Measurements from ENCODE around the gene MUSTN1.

Gene MUSTN1

GRCh38 chr3:52830535-52831258, 4.1 kb downstream of the MUSTN1 start, which contains the start of gene ITIH4:
Gene ITIH4, minus strand, starts transcription at chr3:52830672. Its CDS starts 30 bp downstream, at chr3:52830642.
- DNase-seq, result no peak

DNA sequence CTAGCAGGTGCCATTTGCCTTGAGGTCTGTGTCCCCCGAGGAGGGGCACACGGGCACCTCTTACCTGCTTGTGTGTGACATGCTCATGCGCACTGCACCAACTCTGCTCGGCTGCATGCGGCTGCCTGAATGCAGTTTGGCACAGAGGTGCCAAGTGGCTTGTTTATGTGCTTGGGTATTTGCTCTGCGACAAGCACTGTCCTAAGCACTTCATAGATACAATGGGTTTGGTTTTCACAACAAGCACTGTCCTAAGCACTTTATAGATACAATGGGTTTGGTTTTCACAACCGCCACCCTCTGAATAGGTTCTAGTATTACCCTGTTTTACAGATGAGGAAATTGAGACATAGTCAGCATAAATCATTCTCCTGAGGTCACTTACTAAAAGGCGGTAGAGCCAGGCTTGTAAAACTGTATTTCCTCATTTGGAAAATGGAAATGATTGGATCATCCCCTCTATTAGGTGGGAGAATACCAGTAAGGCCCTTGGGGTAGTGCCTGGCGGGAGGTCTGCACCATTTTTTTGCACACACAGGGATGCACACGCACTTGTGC, 4.8 kb downstream of the MUSTN1 start:
- no peak for DNase-seq

DNA sequence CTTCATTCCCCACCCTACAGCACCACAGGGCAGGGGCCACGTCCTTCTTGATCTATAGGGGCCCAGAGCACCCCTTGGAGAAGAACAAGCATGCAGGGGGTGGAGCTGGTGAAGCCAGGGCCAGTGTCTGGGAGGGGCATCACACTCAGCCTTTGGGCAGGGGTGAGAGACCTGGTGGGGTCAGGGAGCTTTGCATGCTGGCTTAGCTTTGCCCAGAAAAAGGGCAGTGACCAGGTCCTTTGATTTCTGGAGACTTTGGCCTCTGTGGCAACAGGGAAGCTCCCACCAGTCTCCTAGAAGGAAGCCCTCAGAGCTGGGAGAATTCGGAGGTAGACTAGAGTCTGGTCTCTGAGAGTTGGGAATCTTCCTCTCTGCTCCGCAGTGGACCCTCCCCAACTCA, 5.3 kb downstream of the MUSTN1 start:
- DNase-seq, result no peak

DNA sequence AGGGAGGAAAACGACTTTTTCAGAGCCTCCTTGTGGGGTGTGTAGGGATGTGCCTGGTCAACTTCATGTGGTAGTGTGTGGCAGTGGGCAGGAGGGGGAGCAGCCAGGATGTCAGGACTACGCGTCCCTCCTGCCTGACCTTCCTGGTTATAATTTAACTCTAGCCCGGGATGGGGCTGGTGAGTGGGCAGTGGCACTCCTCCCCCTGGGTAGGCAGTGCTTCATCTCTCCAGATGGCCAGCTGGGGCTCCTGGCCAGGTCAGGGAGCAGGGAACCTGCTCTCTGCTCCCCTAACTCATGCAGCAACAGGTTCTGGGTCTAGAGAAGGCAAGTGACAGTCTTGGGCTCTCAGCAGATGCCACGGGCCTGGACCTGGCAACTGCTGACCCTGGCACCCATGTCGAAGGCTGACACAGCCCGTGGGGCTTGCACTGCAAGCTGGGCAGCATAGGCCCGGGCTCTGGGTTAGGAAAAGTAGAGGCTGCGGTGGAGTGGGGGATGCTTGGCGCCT, 6.9 kb downstream of the MUSTN1 start:
- no peak for DNase-seq

DNA sequence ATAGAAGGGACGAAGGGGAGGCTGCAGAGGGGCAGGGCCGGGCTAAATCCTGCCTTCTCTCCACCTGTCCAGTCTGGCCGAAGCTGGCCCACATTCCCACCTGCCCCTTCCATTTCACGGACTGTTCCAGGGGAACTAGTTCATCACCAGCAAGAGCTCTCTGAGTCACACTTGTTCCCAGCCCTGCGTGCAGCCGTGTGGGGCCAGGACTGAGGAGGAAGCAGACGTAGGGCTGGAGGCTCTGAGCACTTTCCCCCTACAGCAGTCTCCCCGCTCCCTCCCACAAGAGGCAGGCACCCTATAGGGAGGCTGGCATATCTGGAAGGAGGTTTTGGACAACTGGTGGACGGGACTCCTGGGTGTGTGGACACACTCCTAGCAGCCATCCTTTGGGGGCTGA, 7.4 kb downstream of the MUSTN1 start:
- DNase-seq, result no peak

- DNase-seq, result no peak
These were observed 10.8 kb downstream of the MUSTN1 start for GRCh38 chr3:52824037-52824436.

DNA sequence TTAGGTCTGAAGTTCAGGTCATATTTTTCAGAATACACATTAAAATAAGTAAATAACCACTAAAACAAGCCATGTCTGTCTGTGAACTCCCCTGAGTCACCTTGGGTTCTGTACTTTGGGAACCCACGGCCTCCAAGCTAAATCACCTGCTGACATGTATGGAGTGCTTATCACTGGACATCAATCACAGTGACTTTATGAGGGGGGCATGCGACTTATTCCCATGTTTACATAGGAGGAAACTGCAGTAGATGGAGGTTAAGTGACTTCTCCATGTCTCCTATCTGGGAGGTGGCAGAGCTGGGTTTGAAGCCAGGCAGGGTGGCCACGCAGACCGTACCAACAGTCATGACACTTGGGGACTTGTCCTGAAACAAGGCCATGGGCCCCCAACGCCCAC, 12.5 kb downstream of the MUSTN1 start:
- DNase-seq, result no peak

DNA sequence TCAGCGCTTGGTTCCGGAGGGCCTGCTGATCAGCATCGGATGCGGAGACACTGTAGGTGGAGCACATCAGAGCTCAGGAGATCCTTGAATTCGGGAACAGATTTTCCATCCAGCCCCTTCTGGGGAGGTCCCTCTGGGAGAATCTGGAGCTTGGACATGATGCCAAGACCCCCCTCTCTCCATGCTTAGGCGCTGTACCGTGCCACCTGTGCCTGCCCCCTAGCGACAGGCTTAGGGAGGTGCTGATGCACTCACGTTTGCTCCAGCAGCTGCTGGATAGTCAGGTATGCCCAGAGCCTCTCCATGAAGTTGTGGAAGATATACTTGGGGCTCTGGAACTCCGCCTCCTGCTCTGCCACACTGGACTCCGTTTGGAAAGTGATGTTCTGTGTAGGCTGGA, 14.1 kb downstream of the MUSTN1 start:
- no peak for DNase-seq

- no peak for DNase-seq
These were observed 14.9 kb downstream of the MUSTN1 start for GRCh38 chr3:52819936-52820335.

DNA sequence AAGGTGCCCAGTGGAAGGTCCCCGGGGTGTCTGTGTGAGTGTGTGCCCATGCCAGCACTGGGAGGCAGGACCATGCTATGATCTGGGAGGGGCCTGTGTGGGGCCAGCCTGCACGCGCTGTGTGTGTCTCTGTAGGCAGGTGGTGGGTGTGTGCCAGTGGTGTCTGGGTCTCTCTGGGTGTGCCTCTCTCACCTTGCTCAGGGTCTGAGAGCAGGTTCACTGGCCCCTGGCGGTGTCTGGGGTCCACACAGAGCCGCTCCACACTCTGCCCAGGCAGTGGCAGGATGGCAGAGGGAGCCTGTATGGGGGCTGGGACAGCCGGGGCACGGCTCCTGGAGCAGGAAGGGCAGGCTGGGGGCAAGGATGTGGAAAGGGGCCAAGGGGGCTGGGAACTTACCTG, 17.0 kb downstream of the MUSTN1 start:
- DNase-seq, result no peak

GRCh38 chr3:52817221-52817620, 17.6 kb downstream of the MUSTN1 start:
- DNase-seq, result no peak

- DNase-seq, result no peak
These were observed 18.2 kb downstream of the MUSTN1 start for GRCh38 chr3:52816654-52817053.

- no peak for DNase-seq
These were observed 18.6 kb downstream of the MUSTN1 start for GRCh38 chr3:52816199-52816598.

GRCh38 chr3:52813810-52814209, 21.0 kb downstream of the MUSTN1 start:
- no peak for DNase-seq

DNA sequence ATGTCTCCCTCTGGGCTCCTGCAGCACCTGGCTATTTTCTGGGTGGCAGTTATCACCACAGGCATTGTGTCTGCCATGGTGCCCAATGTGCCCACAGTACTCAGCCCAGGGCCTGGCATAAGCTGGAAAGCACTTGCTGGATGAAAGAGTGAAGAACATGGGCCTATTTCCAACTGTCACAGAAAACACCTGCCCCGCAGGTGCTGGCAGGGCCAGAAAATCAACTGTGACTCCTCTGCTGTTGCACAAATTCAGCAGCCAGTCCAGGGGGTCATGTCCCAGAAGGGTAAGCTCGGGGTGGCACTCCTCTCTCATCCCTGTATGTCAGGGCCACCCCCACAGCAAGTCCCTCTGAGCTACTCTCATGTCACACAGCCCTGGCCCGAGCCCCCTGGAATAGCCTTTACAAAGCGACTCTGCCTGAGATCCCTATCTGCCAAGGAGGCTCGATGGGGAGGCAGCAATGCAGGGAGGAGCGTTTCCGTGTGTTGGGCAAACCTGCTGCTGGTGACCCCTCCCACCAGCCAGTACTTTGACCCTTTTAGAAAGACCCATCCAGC, 23.3 kb downstream of the MUSTN1 start:
- DNase-seq, result no peak

DNA sequence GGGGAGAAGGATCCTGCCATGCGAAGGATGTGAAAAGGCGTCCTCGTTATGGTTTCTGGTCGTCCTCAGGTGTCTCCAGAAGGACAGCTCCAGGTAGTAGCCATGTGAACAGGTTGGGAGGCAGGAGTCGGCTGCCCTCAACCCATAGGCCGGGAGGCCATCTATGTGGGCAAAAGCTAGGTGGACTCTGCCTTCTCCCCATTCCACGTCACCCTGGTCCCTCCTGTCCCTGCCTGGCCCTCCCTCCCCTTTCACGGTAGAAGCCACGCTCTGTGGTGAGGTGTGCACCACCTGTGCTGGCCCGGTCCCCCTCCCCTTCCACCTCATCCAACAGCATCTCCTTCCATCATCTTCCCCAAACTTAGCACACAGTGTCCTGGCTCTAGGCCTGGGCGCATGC, 23.9 kb downstream of the MUSTN1 start:
- no peak for DNase-seq

- no peak for DNase-seq
These were observed 25.0 kb downstream of the MUSTN1 start for GRCh38 chr3:52809662-52810377.

GRCh38 chr3:52809149-52809548, 25.7 kb downstream of the MUSTN1 start:
- DNase-seq, result no peak

GRCh38 chr3:52805270-52806039, 29.4 kb downstream of the MUSTN1 start:
- DNase-seq, result no peak

GRCh38 chr3:52801839-52802238, 33.0 kb downstream of the MUSTN1 start:
- DNase-seq, result no peak

GRCh38 chr3:52800079-52800478, 34.7 kb downstream of the MUSTN1 start:
- no peak for DNase-seq

DNA sequence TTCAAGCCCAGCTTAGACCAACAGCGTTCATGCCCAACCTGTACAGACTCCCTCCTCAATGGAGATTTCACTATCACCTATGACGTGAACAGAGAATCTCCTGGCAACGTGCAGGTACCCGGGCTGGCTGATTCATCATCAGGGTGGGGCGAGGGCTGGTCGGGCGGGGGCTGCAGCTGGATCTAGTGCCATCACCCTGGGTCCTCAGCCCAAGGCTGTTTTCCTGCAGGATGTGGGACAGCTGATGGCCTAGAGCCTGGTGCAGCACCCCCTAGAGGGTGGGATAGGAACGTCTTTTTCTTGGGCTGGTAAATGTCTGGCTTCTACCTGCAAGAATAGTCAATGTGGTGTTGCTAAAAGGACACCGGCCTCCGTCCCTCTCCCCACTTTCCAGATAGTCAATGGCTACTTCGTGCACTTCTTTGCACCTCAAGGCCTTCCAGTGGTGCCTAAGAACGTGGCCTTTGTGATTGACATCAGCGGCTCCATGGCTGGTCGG, 35.8 kb downstream of the MUSTN1 start:
- no peak for DNase-seq
